GM23338 (cell line): ENCODE results near the gene CTNNA2. TPM values are rescaled to one million over a fixed set of nuclear protein-coding genes. Genes with fewer than 3 reads are reported as not detected.

Experiments
- ATAC-seq: fragments of 200-7000 bp; cut with Tn5 transposase; 3 replicates; pipeline ENCODE4 v1.9.1; 2020
- DNase-seq: peaks from one replicate; pipeline ENCODE4 v3.0.0-alpha.2; 2015; ENCODE audit warnings: low spot score
- H2AFZ ChIP-seq: fragments of 200-600 bp; sonication (generic); 2 replicates; pipeline ENCODE4 v1.8.0; 2016; ENCODE audit warnings: antibody characterized with exemption, mild to moderate bottlenecking, moderate library complexity
- H3F3A ChIP-seq: fragments of 200-600 bp; sonication (generic); replicated peaks from 2 replicates; pipeline ENCODE4 v1.8.0; 2017; ENCODE audit warnings: antibody characterized with exemption, mixed run types, low read depth
- H3K27ac ChIP-seq: fragments of 200-600 bp; sonication (generic); 2 replicates; pipeline ENCODE4 v1.6.1; 2016; ENCODE audit warnings: low read depth
- H3K27me3 ChIP-seq: fragments of 200-600 bp; sonication (generic); 2 replicates; pipeline ENCODE4 v1.8.0; 2016; ENCODE audit warnings: mild to moderate bottlenecking, mixed run types, moderate library complexity; ENCODE audit not compliant: insufficient read depth
- H3K36me3 ChIP-seq: fragments of 200-600 bp; sonication (generic); 2 replicates; pipeline ENCODE4 v1.8.0; 2016; ENCODE audit warnings: mild to moderate bottlenecking; ENCODE audit not compliant: insufficient read depth
- H3K4me1 ChIP-seq: fragments of 200-600 bp; sonication (generic); 2 replicates; pipeline ENCODE4 v1.8.0; 2016; ENCODE audit warnings: mild to moderate bottlenecking, moderate library complexity; ENCODE audit not compliant: insufficient read depth
- H3K4me2 ChIP-seq: fragments of 200-600 bp; sonication (generic); 2 replicates; pipeline ENCODE4 v1.7.1; 2017; ENCODE audit warnings: mixed run types
- H3K4me3 ChIP-seq: fragments of 200-600 bp; sonication (generic); 2 replicates; pipeline ENCODE4 v1.6.1; 2016; ENCODE audit warnings: mixed run types
- H3K79me2 ChIP-seq: fragments of 200-600 bp; sonication (generic); replicated peaks from 2 replicates; pipeline ENCODE4 v1.8.0; 2017; ENCODE audit warnings: mild to moderate bottlenecking; ENCODE audit not compliant: insufficient read depth
- H3K9me2 ChIP-seq: fragments of 200-600 bp; sonication (generic); 2 replicates; pipeline ENCODE4 v1.8.0; 2017; ENCODE audit not compliant: insufficient read depth
- H4K20me1 ChIP-seq: fragments of 200-600 bp; sonication (generic); replicated peaks from 2 replicates; pipeline ENCODE4 v1.8.0; 2017; ENCODE audit warnings: mild to moderate bottlenecking; ENCODE audit not compliant: insufficient read depth
- H3K27ac Mint-ChIP-seq: 2 replicates; pipeline ENCODE4 v1.8.0; 2020; ENCODE audit warnings: inconsistent platforms, mild to moderate bottlenecking, moderate library complexity, mixed read lengths
- H3K27me3 Mint-ChIP-seq: 3 replicates; pipeline ENCODE4 v1.8.0; 2022; ENCODE audit warnings: low read depth, mild to moderate bottlenecking, moderate library complexity, mixed read lengths, inconsistent platforms; ENCODE audit not compliant: insufficient read depth, poor library complexity
- H3K36me3 Mint-ChIP-seq: 3 replicates; pipeline ENCODE4 v1.8.0; 2021; ENCODE audit warnings: low read depth, mild to moderate bottlenecking, inconsistent platforms, moderate library complexity, mixed read lengths
- H3K4me1 Mint-ChIP-seq: 3 replicates; pipeline ENCODE4 v1.8.0; 2020; ENCODE audit warnings: mild to moderate bottlenecking, inconsistent platforms, mixed read lengths
- H3K4me3 Mint-ChIP-seq: 3 replicates; pipeline ENCODE4 v1.8.0; 2021; ENCODE audit warnings: moderate library complexity, mild to moderate bottlenecking, inconsistent platforms, mixed read lengths
- H3K9me3 Mint-ChIP-seq: 3 replicates; pipeline ENCODE4 v1.8.0; 2020; ENCODE audit warnings: moderate library complexity, mild to moderate bottlenecking, inconsistent platforms, mixed read lengths
- CREB1 ChIP-seq: fragments of 250-450 bp; sonication (Bioruptor Pico); IDR thresholded peaks from 2 replicates; pipeline ENCODE4 v1.5.0; 2020; ENCODE audit warnings: low read depth, mild to moderate bottlenecking, moderate library complexity
- ETS1 ChIP-seq: IDR thresholded peaks from 2 replicates; pipeline ENCODE4 v1.6.1; 2016; ENCODE audit warnings: antibody characterized with exemption
- EZH2phosphoT487 ChIP-seq: fragments of 200-600 bp; sonication (generic); IDR thresholded peaks from one replicate; pipeline ENCODE4 v1.8.1; 2018; ENCODE audit warnings: antibody characterized with exemption; ENCODE audit not compliant: unreplicated experiment
- JUNB ChIP-seq: IDR thresholded peaks from one replicate; pipeline ENCODE4 v1.6.1; 2016; ENCODE audit warnings: antibody characterized with exemption; ENCODE audit not compliant: unreplicated experiment
- NANOG ChIP-seq: IDR thresholded peaks from 2 replicates; pipeline ENCODE4 v1.6.1; 2016; ENCODE audit warnings: antibody characterized with exemption, borderline replicate concordance
- POLR2AphosphoS5 ChIP-seq: IDR thresholded peaks from 2 replicates; pipeline ENCODE4 v1.6.1; 2016; ENCODE audit warnings: antibody characterized with exemption, low read depth
- REST ChIP-seq: IDR thresholded peaks from one replicate; pipeline ENCODE4 v1.6.1; 2018; ENCODE audit warnings: antibody characterized with exemption; ENCODE audit not compliant: unreplicated experiment
- STAT1 ChIP-seq: IDR thresholded peaks from one replicate; pipeline ENCODE4 v1.6.1; 2016; ENCODE audit warnings: antibody characterized with exemption; ENCODE audit not compliant: unreplicated experiment
- ZNF462 ChIP-seq: fragments of 250-450 bp; sonication (Bioruptor Pico); IDR thresholded peaks from 2 replicates; pipeline ENCODE4 v1.5.0; 2020; ENCODE audit warnings: mild to moderate bottlenecking, moderate library complexity
- polyA plus RNA-seq: library from polyadenylated mRNA; unstranded; fragments of >200 nt; fragmentation: Nextera tagmentation; extraction: Ambion mirVana; gene quantifications from 2 replicates; pipeline ENCODE4 v1.2.1, GENCODE V29; 2016
- total RNA-seq: library from RNA; depleted of rRNA; stranded (reverse); fragments of >200 nt; shearing (Covaris generic); gene quantifications from 2 replicates; pipeline ENCODE4 v1.2.3, GENCODE V29; 2014

CTNNA2 gene
- total and polyA plus RNA-seq, 2 experiments from 2014 or later = 6.4 to 15.6 TPM

- H3K9me3 Mint-ChIP-seq = no peaks in the 10 kb centered on the region; the same call in 1 of the 3 replicates
- Histone ChIP-seq H2AFZ (no peak overlapping the region), H3K79me2 (no peaks in the 10 kb centered on the region), H3K27me3 (no peaks in the 10 kb centered on the region), H3K4me2 (peak overlapping the region; percentile 6), H4K20me1 (no peaks in the 10 kb centered on the region), H3K36me3 (no peaks in the 10 kb centered on the region), H3F3A (no peaks in the 10 kb centered on the region), H3K4me1 (peaks cover 19% of the 10 kb centered on the region), H3K9me2 (no peaks in the 10 kb centered on the region), H3K27ac (peak overlapping the region; percentile 27), H3K4me3 (no peak overlapping the region)
- peaks cover 19% of the 10 kb centered on the region for H3K4me1 Mint-ChIP-seq
- TF ChIP-seq JUNB = no peak
- TF ChIP-seq NANOG = peak; percentile 57; the same call in 1 of the 2 replicates
- no peak for TF ChIP-seq CREB1 (CRISPR knock-in tag)
- no peak for TF ChIP-seq POLR2AphosphoS5
- TF ChIP-seq ZNF462 (CRISPR knock-in tag) = peak; percentile 60; the same call in 1 of the 2 replicates
- no peak for TF ChIP-seq STAT1
- no peak for TF ChIP-seq REST
- no peak for TF ChIP-seq ETS1
- no peak for TF ChIP-seq EZH2phosphoT487
- H3K27me3 Mint-ChIP-seq = peaks cover 1% of the 10 kb centered on the region
- H3K4me3 Mint-ChIP-seq = peak overlapping the region; percentile 18; the same call in 1 of the 3 replicates
- peak overlapping the region; percentile 39 for H3K27ac Mint-ChIP-seq
- H3K36me3 Mint-ChIP-seq = peaks cover under 1% of the 10 kb centered on the region; the same call in 1 of the 3 replicates
- DNase-seq (peak; percentile 77), ATAC-seq (peak; percentile 94)
Observed at GRCh38 chr2:79640001-79640400, 127.2 kb downstream of the CTNNA2 start.
